ENCODE data around the gene ZNF367.

Gene ZNF367

GRCh38 chr9:96345551-96345950, 72.6 kb downstream of the ZNF367 start:
- no peaks in the 10 kb centered on the region for H4K20me1 ChIP-seq (ENCODE audit: insufficient read depth, low read length, poor library complexity, severe bottlenecking)
- no peak for TF ChIP-seq EZH2phosphoT487 (IDR thresholded peaks at IDR 0.05; ENCODE audit: borderline replicate concordance)
- no peak for TF ChIP-seq CTCF (conservative IDR thresholded peaks at IDR 0.05; ENCODE audit: low read length)
- H3K4me3 ChIP-seq (ENCODE audit: low read length, poor library complexity, severe bottlenecking): no peak overlapping the region
- H3K27me3 ChIP-seq (ENCODE audit: insufficient read depth, low read length, poor library complexity, severe bottlenecking): no peaks in the 10 kb centered on the region
- H2AFZ ChIP-seq (ENCODE audit: low read length): no peak overlapping the region
- H3K79me2 ChIP-seq (ENCODE audit: insufficient read depth, low read length): no peaks in the 10 kb centered on the region
- no peaks in the 10 kb centered on the region for H3K9me2 ChIP-seq (replicated peaks; ENCODE audit: low read depth, low read length)
- no peaks in the 10 kb centered on the region for H3F3A ChIP-seq (ENCODE audit: low read depth)
- no peak overlapping the region for H3K9ac ChIP-seq (ENCODE audit: low read depth, low read length, poor library complexity, severe bottlenecking)
- no peaks in the 10 kb centered on the region for H3K4me1 ChIP-seq (ENCODE audit: insufficient read depth, low read length, poor library complexity, severe bottlenecking)
- H3K4me2 ChIP-seq (ENCODE audit: low read depth, low read length, poor library complexity, severe bottlenecking): no peak overlapping the region
- H3K9me3 ChIP-seq (ENCODE audit: insufficient read depth, low read depth, low read length): no peaks in the 10 kb centered on the region
- no peaks in the 10 kb centered on the region for H3K36me3 ChIP-seq (ENCODE audit: insufficient read depth, low read length)

- Histone ChIP-seq H3K4me3 (ENCODE audit: low read length, poor library complexity, severe bottlenecking) (no peak overlapping the region), H4K20me1 (ENCODE audit: insufficient read depth, low read length, poor library complexity, severe bottlenecking) (no peaks in the 10 kb centered on the region), H3K9me3 (ENCODE audit: insufficient read depth, low read depth, low read length) (no peaks in the 10 kb centered on the region), H3K27me3 (ENCODE audit: insufficient read depth, low read length, poor library complexity, severe bottlenecking) (no peaks in the 10 kb centered on the region), H3K9ac (ENCODE audit: low read depth, low read length, poor library complexity, severe bottlenecking) (no peak overlapping the region), H3K4me1 (ENCODE audit: insufficient read depth, low read length, poor library complexity, severe bottlenecking) (no peaks in the 10 kb centered on the region), H2AFZ (ENCODE audit: low read length) (no peak overlapping the region), H3K36me3 (ENCODE audit: insufficient read depth, low read length) (no peaks in the 10 kb centered on the region), H3F3A (ENCODE audit: low read depth) (no peaks in the 10 kb centered on the region), H3K79me2 (ENCODE audit: insufficient read depth, low read length) (no peaks in the 10 kb centered on the region), H3K9me2 (replicated peaks; ENCODE audit: low read depth, low read length) (no peaks in the 10 kb centered on the region), H3K4me2 (ENCODE audit: low read depth, low read length, poor library complexity, severe bottlenecking) (no peak overlapping the region)
- TF ChIP-seq CTCF (conservative IDR thresholded peaks at IDR 0.05; ENCODE audit: low read length) (no peak), EZH2phosphoT487 (IDR thresholded peaks at IDR 0.05; ENCODE audit: borderline replicate concordance) (no peak)
Measured at GRCh38 chr9:96344458-96345180, 73.6 kb downstream of the ZNF367 start.

- no peak overlapping the region for H3K4me2 ChIP-seq (ENCODE audit: low read depth, low read length, poor library complexity, severe bottlenecking)
- no peaks in the 10 kb centered on the region for H3K9me3 ChIP-seq (ENCODE audit: insufficient read depth, low read depth, low read length)
Measured at GRCh38 chr9:96343515-96344360, 74.4 kb downstream of the ZNF367 start.

More at GRCh38 chr9:96343515-96344360, 74.4 kb downstream of the ZNF367 start:
- Histone ChIP-seq H3F3A (ENCODE audit: low read depth) (no peaks in the 10 kb centered on the region), H3K27me3 (ENCODE audit: insufficient read depth, low read length, poor library complexity, severe bottlenecking) (no peaks in the 10 kb centered on the region), H3K4me1 (ENCODE audit: insufficient read depth, low read length, poor library complexity, severe bottlenecking) (no peaks in the 10 kb centered on the region), H2AFZ (ENCODE audit: low read length) (no peak overlapping the region), H3K9me2 (replicated peaks; ENCODE audit: low read depth, low read length) (no peaks in the 10 kb centered on the region), H3K4me3 (ENCODE audit: low read length, poor library complexity, severe bottlenecking) (no peak overlapping the region), H3K79me2 (ENCODE audit: insufficient read depth, low read length) (no peaks in the 10 kb centered on the region), H3K36me3 (ENCODE audit: insufficient read depth, low read length) (no peaks in the 10 kb centered on the region), H3K9ac (ENCODE audit: low read depth, low read length, poor library complexity, severe bottlenecking) (no peak overlapping the region), H4K20me1 (ENCODE audit: insufficient read depth, low read length, poor library complexity, severe bottlenecking) (no peaks in the 10 kb centered on the region)
- TF ChIP-seq CTCF (conservative IDR thresholded peaks at IDR 0.05; ENCODE audit: low read length) (no peak), EZH2phosphoT487 (IDR thresholded peaks at IDR 0.05; ENCODE audit: borderline replicate concordance) (no peak)
